ENCODE measurements around the gene CAMSAP1.
"Not testable (repeated sequence)": the region's sequence is repeated elsewhere in the genome, so short reads cannot be mapped to it uniquely, and the experiment has no call there.

Gene CAMSAP1

DNA sequence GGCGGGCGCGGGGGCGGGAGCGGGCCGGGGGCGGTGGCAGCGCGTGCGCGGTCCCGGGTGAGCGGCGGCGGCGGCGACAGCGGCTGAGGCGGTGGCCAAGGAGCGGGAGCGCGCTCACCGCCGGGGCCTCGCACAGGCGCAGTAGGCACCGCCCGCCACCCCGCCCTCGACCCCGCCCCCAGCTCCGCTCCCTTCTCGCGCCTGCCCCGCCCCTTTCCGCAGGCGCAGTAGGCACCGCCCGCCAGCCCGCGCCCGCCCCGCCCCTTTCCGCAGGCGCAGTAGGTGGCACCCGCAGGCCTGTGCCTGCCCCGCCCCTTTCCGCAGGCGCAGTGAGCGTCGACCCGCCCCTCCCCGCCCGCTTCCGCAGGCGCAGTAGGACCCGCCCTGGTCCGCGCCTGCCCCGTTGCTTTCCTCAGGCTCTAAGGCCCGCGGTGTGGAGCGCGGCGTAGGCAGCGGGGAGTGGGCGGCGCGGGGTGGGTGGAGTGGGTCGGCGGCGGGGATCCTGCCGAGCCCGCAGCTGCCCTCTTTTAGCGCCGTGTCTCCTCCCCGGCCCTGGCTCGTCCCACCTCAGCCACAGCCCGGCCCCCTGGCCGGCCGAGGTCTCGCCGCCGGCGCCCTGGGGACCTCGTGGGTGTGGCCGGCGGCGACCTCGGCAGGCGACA lies at the start of gene CAMSAP1:
Gene CAMSAP1 (minus strand): TSS at position 116 of the 662 bp plus-strand sequence. CDS start 387 bp downstream, outside the sequence.
- peak; percentile 89 for DNase-seq (ENCODE audit: low spot score)

DNA sequence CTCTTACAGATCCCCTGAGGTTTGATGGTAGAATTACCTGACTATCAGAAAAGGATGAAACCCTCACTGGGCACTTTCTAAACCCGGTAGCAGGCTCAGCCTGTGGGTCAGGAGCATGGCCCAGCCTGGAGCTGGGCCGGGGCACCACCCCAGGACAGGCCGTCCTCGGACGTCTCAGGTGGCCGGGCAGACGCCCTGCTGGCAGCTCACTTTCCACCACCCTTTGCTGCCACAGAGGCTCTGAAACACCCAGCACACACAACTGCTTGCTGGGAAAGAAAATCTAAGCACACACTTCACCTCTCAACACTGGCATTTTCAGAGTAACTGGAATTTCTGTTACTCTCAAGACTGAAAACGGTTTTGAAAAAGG lies 49.4 kb upstream of the CAMSAP1 start:
- no peak for DNase-seq (ENCODE audit: low spot score)

GRCh38 chr9:135955934-135956801 lies 48.8 kb upstream of the CAMSAP1 start:
- no peak for DNase-seq (ENCODE audit: low spot score)

DNA sequence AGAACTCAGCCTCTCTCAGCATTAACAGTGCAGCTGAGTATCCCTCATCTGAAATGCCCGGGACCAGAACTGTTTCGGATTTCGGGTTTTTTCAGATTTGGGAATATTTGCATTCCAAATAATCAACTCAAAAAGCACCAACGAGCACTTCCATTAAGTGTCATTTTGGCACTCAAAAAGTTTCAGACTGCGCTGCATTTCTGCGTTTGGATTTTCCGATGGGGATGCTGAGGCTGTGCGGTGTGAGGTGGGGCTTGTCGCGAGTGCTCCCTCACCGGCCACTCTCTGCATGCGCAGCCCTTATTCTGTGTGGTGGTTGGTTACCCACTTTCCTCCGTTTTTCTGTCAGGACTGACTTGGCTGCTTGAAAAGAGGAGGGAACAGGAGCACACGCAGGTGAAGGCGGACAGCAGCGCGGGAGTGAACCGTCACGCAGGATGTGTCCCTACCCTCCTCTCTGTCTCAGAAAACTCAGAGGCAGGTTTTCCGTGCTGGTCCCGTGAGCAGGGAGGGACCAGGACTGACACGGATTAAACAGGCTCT lies 45.4 kb upstream of the CAMSAP1 start:
- DNase-seq (ENCODE audit: low spot score), result no peak

DNA sequence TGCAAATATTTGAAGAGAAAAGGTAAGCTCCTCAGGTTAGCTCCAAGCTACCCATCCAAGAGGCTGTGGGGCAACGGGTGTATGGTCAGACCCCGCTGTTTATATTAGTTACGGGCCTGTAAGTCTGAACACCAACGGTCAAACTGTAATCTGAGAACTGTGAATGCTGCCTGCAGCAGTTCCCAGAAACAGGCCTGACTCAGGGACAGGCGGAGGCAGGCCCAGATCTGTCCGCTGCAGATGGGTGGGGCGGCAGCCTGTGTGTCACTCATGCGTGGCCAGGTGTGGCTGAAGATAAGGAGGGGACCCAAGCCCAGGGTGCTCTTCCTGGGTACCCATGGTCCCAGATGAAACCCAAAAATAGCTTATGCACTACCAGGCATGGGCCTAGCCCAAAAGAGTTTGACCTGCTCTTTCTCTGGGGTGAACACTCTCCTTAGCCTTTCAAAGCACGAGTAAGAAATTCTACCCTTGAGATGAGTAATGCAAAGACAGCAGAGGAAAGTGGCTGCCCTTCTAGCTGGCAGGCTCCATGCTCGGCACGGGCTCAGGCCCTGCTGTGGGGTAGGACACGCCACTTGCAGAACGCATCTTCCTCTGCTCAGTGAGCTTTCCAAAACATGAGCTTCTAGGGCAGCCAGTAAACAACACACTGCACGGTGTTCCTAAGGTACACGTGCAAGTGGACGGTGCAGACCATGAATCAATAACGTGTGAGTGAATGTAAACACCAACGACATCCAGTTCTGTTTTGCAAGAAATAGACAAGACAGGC lies 44.7 kb upstream of the CAMSAP1 start:
- DNase-seq (ENCODE audit: low spot score), result no peak

DNA sequence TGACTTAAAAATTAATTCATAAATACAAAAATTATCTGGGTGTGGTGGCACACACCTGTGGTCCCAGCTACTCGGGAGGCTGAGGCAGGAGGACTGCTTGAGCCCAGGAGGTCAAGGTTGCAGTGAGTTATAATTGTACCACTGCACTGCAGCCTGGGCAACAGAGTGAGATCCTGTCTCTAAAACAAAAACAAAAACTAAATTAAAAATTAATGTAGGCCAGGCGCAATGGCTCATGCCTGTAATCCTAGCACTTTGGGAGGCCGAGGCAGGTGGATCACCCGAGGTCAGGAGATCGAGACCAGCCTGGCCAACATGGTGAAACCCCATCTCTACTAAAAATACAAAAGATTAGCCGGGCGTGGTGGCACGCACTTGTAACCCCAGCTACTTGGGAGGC lies 44.0 kb upstream of the CAMSAP1 start:
- not testable (repeated sequence) for DNase-seq (ENCODE audit: low spot score)

DNA sequence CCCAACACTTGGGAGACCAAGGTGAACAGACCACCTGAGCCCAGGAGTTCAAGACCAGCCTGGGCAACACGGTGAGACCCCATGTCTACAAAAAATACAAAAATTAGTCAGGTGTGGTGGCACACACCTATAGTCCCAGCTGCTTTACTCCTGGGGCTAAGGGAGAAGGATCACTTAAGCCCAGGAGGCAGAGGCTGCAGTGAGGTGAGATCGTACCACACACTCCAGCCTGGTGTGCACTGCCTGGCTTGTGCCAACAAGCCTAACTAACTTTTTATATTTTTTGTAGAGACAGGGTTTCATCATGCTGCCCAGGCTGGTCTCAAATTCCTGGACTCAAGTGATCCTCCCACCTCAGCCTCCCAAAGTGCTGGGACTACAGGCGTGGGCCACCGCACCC lies 43.5 kb upstream of the CAMSAP1 start:
- not testable (repeated sequence) for DNase-seq (ENCODE audit: low spot score)

DNA sequence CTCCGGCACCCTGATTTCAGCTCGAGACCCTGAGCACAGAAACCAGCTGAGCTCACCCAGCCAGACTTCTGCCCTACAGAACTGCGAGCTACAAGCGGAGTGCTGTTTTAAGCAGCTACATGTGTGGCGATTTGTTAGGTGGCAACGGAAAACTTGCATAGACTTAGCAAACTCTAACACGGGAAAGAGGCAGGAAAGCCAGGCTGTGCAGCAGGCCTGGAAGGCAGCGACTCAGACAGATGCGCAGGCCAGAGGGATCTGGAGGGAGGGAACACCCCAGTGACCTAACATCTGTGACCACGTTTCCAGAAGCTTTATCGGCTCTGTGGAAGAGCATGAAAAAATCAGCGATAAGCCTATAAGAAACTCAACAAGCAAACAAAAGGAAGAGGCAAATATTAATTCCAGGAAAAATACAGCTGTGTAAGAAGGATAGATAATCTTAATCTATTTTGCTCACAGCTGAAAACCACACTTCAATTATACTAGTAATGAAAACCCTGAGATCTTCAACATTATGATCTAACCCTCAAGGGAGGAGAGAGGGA lies 42.9 kb upstream of the CAMSAP1 start:
- no peak for DNase-seq (ENCODE audit: low spot score)

- no peak for DNase-seq (ENCODE audit: low spot score)
Measured at GRCh38 chr9:135949501-135950134, 42.3 kb upstream of the CAMSAP1 start.

GRCh38 chr9:135948968-135949367 lies 41.6 kb upstream of the CAMSAP1 start:
- no peak for DNase-seq (ENCODE audit: low spot score)

DNA sequence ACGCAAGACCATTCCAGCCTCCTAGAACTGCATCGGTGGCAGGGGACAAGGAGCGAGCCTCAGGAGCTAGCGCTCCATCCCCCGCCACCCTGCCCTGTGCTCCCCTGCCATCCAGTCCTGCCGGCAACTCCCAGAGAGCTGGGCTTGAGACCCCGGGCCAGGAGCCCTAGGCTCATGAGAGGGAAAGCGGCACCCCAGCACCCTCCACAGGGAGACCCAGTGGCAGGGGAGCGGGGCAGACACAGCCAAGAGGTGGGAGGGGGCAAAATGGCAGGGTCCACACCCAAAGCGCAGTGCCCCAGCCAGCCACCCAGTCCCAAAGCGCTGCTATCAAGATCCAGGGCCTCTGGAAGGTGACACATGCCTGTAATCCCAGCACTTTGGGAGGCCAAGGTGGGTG lies 41.1 kb upstream of the CAMSAP1 start:
- no peak for DNase-seq (ENCODE audit: low spot score)

DNA sequence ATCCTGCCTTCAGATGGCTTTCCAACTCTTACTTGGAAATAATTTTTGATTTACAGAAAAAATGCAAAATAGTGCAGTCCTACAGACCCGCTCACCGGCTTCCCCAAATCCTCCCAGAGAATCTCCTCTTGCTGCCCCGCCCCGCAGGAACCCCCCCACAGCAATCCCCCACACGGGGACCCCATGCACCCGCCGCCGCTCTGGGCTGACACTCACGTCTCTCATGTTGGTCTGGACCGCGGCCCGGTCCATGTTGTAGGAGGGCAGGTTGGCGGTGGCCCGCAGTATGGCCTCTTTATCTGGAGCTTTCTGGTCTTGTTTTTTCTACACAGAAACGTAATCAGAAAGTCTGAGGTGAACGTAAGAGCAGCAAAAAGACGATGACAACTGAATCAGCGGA lies 40.2 kb upstream of the CAMSAP1 start:
- no peak for DNase-seq (ENCODE audit: low spot score)

DNA sequence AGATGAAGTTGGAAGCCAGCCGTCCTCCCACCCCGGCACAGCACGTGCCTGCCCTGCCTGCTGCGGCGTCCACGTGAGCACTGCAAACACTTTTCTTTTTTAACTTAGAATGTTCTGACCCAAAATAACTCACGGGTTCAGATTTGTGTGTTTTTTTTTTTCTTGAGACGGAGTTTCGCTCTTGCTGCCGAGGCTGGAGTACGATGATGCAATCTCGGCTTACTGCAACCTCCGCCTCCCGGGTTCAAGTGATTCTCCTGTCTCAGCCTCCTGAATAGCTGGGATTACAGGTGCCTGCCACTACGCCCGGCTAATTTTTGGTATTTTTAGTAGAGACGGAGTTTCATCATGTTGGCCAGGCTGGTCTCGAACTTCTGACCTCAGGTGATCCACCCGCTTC lies 39.8 kb upstream of the CAMSAP1 start:
- DNase-seq (ENCODE audit: low spot score), result not testable (repeated sequence)

GRCh38 chr9:135946392-135946994 lies 39.1 kb upstream of the CAMSAP1 start:
- peak; percentile 18 for DNase-seq (ENCODE audit: low spot score)

DNA sequence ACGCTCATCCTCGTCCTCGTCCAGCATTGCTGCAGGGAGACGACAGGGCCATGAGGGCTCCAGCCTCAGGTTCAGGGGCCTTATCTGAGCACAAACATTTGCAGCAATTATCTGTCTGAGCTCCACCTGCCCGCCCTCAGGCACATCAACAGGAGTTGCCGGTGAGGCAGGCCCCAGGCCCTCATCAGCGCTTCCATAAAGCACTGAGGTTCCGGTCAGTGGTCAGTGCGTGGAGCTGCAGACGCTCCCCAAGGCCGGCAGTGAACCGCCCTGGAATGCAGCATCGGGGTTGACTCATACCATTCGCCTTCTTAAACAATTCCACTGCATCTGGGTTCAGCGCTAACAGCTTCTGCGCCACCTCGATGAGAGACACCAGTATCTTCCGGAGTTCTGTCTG lies 38.6 kb upstream of the CAMSAP1 start:
- DNase-seq (ENCODE audit: low spot score), result no peak

GRCh38 chr9:135944444-135945252 lies 37.3 kb upstream of the CAMSAP1 start:
- no peak for DNase-seq (ENCODE audit: low spot score)

DNA sequence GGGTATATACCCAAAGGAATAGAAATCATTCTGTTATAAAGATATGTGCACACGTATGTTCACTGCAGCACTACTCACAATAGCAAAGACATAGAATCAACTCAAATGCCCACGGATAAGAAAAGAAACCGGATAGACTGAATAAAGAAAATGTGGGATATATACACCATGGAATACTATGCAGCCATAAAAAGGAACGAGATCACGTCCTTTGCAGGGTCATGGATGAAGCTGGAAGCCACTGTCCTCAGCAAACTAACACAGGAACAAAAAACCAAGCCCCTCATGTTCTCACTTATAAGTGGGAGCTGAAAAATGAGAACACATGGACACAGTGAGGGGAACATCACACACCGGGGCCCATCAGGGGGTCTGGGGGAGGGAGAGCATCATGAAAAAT lies 36.3 kb upstream of the CAMSAP1 start:
- DNase-seq (ENCODE audit: low spot score), result not testable (repeated sequence)

- DNase-seq (ENCODE audit: low spot score), result no peak
Measured at GRCh38 chr9:135941288-135941995, 34.1 kb upstream of the CAMSAP1 start.

Measured in cerebellar cortex (tissue), 1 donor.